SK-N-SH (cell line): ENCODE measurements around the gene RPS3A. TPM values are rescaled to one million over a fixed set of nuclear protein-coding genes. Genes with fewer than 3 reads are reported as not detected.
A peak's percentile ranks its signal among the peaks of the same experiment; 100 is the strongest.

Experiments used
- CTCF ChIA-PET: fragments of 300-600, 350-600 bp; formaldehyde crosslinking; extraction: SDS; loops from one replicate; lab custom pipeline; 2021; lab: Yijun Ruan, JAX
- POLR2A ChIA-PET: fragments of 350-600 bp; sonication (Branson Sonifier 250); formaldehyde crosslinking; extraction: SDS; loops from one replicate; lab custom pipeline; 2020; ENCODE audit warnings: antibody characterized with exemption, inconsistent platforms; lab: Yijun Ruan, JAX
- DNase-seq: peaks from one replicate; pipeline ENCODE4 v3.0.0; 2012
- H2AFZ ChIP-seq: fragments of 200-600 bp; sonication (generic); 2 replicates; pipeline ENCODE4 v1.8.1; 2016; ENCODE audit warnings: antibody characterized with exemption, mild to moderate bottlenecking, low read depth
- H3F3A ChIP-seq: fragments of 200-600 bp; sonication (generic); replicated peaks from 2 replicates; pipeline ENCODE3; 2016; ENCODE audit warnings: antibody characterized with exemption, mild to moderate bottlenecking; ENCODE audit not compliant: insufficient read depth
- H3K27ac ChIP-seq, 2 experiments: fragments of 200-500 bp in 1 of 2; fragments of 200-600 bp in 1 of 2; sonication (Bioruptor generic) in 1 of 2; sonication (generic), shearing (Covaris generic) in 1 of 2; 2 replicates each; pipeline versions ENCODE4 v1.5.1 to v1.6.1; 2014 to 2016; ENCODE audit warnings: low read depth in 2 of 2, inconsistent platforms in 1 of 2, low read length in 1 of 2, mild to moderate bottlenecking in 1 of 2, mixed read lengths in 1 of 2
- H3K27me3 ChIP-seq: fragments of 200-600 bp; sonication (generic), shearing (Covaris generic); 2 replicates; pipeline ENCODE4 v1.6.1; 2016; ENCODE audit warnings: mixed run types; ENCODE audit not compliant: insufficient read depth
- H3K36me3 ChIP-seq, 2 experiments: fragments of 200-500 bp in 1 of 2; fragments of 200-600 bp in 1 of 2; sonication (Bioruptor generic) in 1 of 2; sonication (generic) in 1 of 2; replicated peaks in 1 of 2; 2 replicates each; pipeline versions ENCODE3 to v1.5.1; 2014 to 2016; ENCODE audit warnings: low read length in 1 of 2, mild to moderate bottlenecking in 1 of 2; ENCODE audit not compliant: insufficient read depth in 2 of 2, control insufficient read depth in 1 of 2
- H3K4me1 ChIP-seq, 2 experiments: fragments of 200-500 bp in 1 of 2; fragments of 200-600 bp in 1 of 2; sonication (Bioruptor generic) in 1 of 2; sonication (generic), shearing (Covaris generic) in 1 of 2; 2 replicates each; pipeline versions ENCODE4 v1.5.1 to v1.6.1; 2014 to 2016; ENCODE audit warnings: low read depth in 1 of 2, low read length in 1 of 2, mixed run types in 1 of 2; ENCODE audit not compliant: insufficient read depth in 2 of 2, control insufficient read depth in 1 of 2
- H3K4me2 ChIP-seq: fragments of 200-600 bp; sonication (generic), shearing (Covaris generic); 2 replicates; pipeline ENCODE4 v1.6.1; 2017; ENCODE audit warnings: mixed run types
- H3K4me3 ChIP-seq, 2 experiments: fragments of 200-500 bp in 1 of 2; fragments of 200-600 bp in 1 of 2; sonication (Bioruptor generic) in 1 of 2; sonication (generic), shearing (Covaris generic) in 1 of 2; 2 replicates each; pipeline versions ENCODE4 v1.5.1 to v1.8.1; 2014 to 2016; ENCODE audit warnings: low read depth in 2 of 2, inconsistent platforms in 1 of 2, low read length in 1 of 2, mild to moderate bottlenecking in 1 of 2, mixed read lengths in 1 of 2, moderate library complexity in 1 of 2
- H3K79me2 ChIP-seq: fragments of 200-600 bp; sonication (generic); 2 replicates; pipeline ENCODE4 v1.8.1; 2017; ENCODE audit warnings: mild to moderate bottlenecking; ENCODE audit not compliant: insufficient read depth
- H3K9ac ChIP-seq: fragments of 200-600 bp; sonication (generic); 2 replicates; pipeline ENCODE4 v1.6.1; 2017; ENCODE audit warnings: mixed run types
- H3K9me2 ChIP-seq: fragments of 200-600 bp; sonication (generic); 2 replicates; pipeline ENCODE4 v1.6.1; 2017; ENCODE audit warnings: mixed run types
- H3K9me3 ChIP-seq: fragments of 200-600 bp; sonication (generic); 2 replicates; pipeline ENCODE4 v1.6.1; 2017; ENCODE audit warnings: mixed run types, mild to moderate bottlenecking, moderate library complexity
- H4K20me1 ChIP-seq: fragments of 200-600 bp; sonication (generic); 2 replicates; pipeline ENCODE4 v1.6.1; 2017; ENCODE audit warnings: mild to moderate bottlenecking, mixed run types; ENCODE audit not compliant: insufficient read depth
- EP300 ChIP-seq, 2 experiments: IDR thresholded peaks; 2 replicates each; pipeline versions ENCODE4 v1.4.0 to v1.6.1; 2012; ENCODE audit warnings: borderline replicate concordance in 1 of 2, low read depth in 1 of 2, low read length in 1 of 2
- FOXJ3 ChIP-seq: sonication (generic); formaldehyde crosslinking; IDR thresholded peaks from 2 replicates; pipeline ENCODE4 v1.5.1; 2020; ENCODE audit warnings: mild to moderate bottlenecking, missing genetic modification reagents
- FOXM1 ChIP-seq: IDR thresholded peaks from 2 replicates; pipeline ENCODE4 v1.4.0; 2012; ENCODE audit warnings: low read depth, mild to moderate bottlenecking
- JUND ChIP-seq: IDR thresholded peaks from 2 replicates; pipeline ENCODE4 v1.4.0; 2012
- MEF2A ChIP-seq: IDR thresholded peaks from 2 replicates; pipeline ENCODE4 v1.4.0; 2012; ENCODE audit warnings: low read depth, borderline replicate concordance
- NFIC ChIP-seq: IDR thresholded peaks from 2 replicates; pipeline ENCODE4 v1.4.0; 2012; ENCODE audit warnings: borderline replicate concordance
- PBX3 ChIP-seq: IDR thresholded peaks from 2 replicates; pipeline ENCODE4; 2012
- POLR2AphosphoS5 ChIP-seq: IDR thresholded peaks from 2 replicates; pipeline ENCODE4 v1.6.1; 2012; ENCODE audit warnings: low read depth, low read length
- RAD21 ChIP-seq: IDR thresholded peaks from 2 replicates; pipeline ENCODE4 v1.6.1; 2012; ENCODE audit warnings: mild to moderate bottlenecking, low read length
- RCOR1 ChIP-seq: fragments of 150-350 bp; IDR thresholded peaks from 2 replicates; pipeline ENCODE4 v1.6.1; 2017; ENCODE audit warnings: antibody characterized with exemption, low read length
- ZBTB33 ChIP-seq: IDR thresholded peaks from 2 replicates; pipeline ENCODE4 v1.4.0; 2012; ENCODE audit warnings: low read depth, borderline replicate concordance
- WGBS: methylation state at CpG from one replicate; pipeline ENCODE4 v1.1.6; 2017; ENCODE audit warnings: low lambda C conversion rate; 5-methylcytosine and 5-hydroxymethylcytosine counted together
- polyA plus RNA-seq, 3 experiments: library from polyadenylated mRNA; depleted of rRNA; stranded (reverse); fragments of >200 nt; gene quantifications; 2 replicates each; pipeline ENCODE4 v1.2.3, GENCODE V29; 2012
- TF ChIP-seq, protein P1 (sequence below): fragments of 150-350 bp; IDR thresholded peaks from 2 replicates; pipeline ENCODE4 v1.6.1; 2017; ENCODE audit warnings: antibody characterized with exemption, low read length, low read depth, borderline replicate concordance

Gene RPS3A
- polyA plus RNA-seq, 1 of the 3 experiments (the other 2 are of a cell fraction) = 2,161 TPM

- 2% methylated on average over 3 of the region's 3 CpGs for WGBS
- peak overlapping the region; percentile 83 to 84 for H3K4me3 ChIP-seq
Measured at GRCh38 chr4:151100531-151100930, 1.1 kb downstream of the RPS3A start.

GRCh38 chr4:151103758-151104157 lies 4.3 kb downstream of the RPS3A start:
- DNase-seq = no peak
- Histone ChIP-seq H3K27ac (peak overlapping the region in 1 of 2 experiments; percentile 6; a peak in 1 of 4 replicates), H2AFZ (no peak overlapping the region), H3K9me2 (no peaks in the 10 kb centered on the region), H3K9ac (no peak overlapping the region), H3K9me3 (no peaks in the 10 kb centered on the region), H3K79me2 (peaks cover 50% of the 10 kb centered on the region), H3F3A (peaks cover 51% of the 10 kb centered on the region), H3K27me3 (no peaks in the 10 kb centered on the region), H4K20me1 (peaks cover 47% of the 10 kb centered on the region), H3K4me1 (peaks cover 7 to 10% of the 10 kb centered on the region in 2 experiments; a peak in 2 of 4 replicates)
- ChIA-PET CTCF (interaction anchor here (1.1 to 4.4 kb wide), 2 partner anchors 14 to 1266 kb away, joined by 3 to 22 read pairs; no protein-coding TSS in a partner anchor), POLR2A (no interaction called here)
- WGBS = 94% methylated on average over 2 of the region's 2 CpGs
- TF ChIP-seq NFIC = no peak
- TF ChIP-seq, protein P1, sequence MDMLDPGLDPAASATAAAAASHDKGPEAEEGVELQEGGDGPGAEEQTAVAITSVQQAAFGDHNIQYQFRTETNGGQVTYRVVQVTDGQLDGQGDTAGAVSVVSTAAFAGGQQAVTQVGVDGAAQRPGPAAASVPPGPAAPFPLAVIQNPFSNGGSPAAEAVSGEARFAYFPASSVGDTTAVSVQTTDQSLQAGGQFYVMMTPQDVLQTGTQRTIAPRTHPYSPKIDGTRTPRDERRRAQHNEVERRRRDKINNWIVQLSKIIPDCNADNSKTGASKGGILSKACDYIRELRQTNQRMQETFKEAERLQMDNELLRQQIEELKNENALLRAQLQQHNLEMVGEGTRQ = no peak
- no peak for TF ChIP-seq RAD21
- TF ChIP-seq EP300 (IDR thresholded peaks at IDR 0.05; ENCODE audit: borderline replicate concordance in 1 of 2, low read depth in 1 of 2, low read length in 1 of 2) = no peak
- TF ChIP-seq, all 33 proteins: peak for 0
- Histone ChIP-seq H3K4me3 (no peak overlapping the region), H3K36me3 (peaks cover 54 to 73% of the 10 kb centered on the region in 2 experiments), H3K4me2 (no peak overlapping the region)

More at GRCh38 chr4:151100531-151100930, 1.1 kb downstream of the RPS3A start:
- peak overlapping the region in 1 of 2 experiments; percentile 7; a peak in 1 of 4 replicates for H3K27ac ChIP-seq
- peak overlapping the region; percentile 97 for H3K9ac ChIP-seq
- no peak overlapping the region; the same call in 1 of the 2 replicates for H2AFZ ChIP-seq
- H3K4me2 ChIP-seq = peak overlapping the region; percentile 82
- peaks cover 7 to 10% of the 10 kb centered on the region in 2 experiments; a peak in 2 of 4 replicates for H3K4me1 ChIP-seq
- H3K9me2 ChIP-seq = no peaks in the 10 kb centered on the region
- H3F3A ChIP-seq = peaks cover 34% of the 10 kb centered on the region
- ChIA-PET POLR2A (interaction anchor here (1.2 kb wide), 1 partner anchor 224 kb away, joined by 3 read pairs; no protein-coding TSS in a partner anchor), CTCF (interaction anchor here (0.8 to 2.4 kb wide), 4 partner anchors 17 to 267 kb away, joined by 3 to 9 read pairs (median 4); no protein-coding TSS in a partner anchor)
- no peak for TF ChIP-seq PBX3
- TF ChIP-seq FOXJ3 (CRISPR knock-in tag) = no peak
- TF ChIP-seq JUND = no peak
- no peak for TF ChIP-seq POLR2AphosphoS5
- no peak for TF ChIP-seq RCOR1
- no peak for TF ChIP-seq ZBTB33
- TF ChIP-seq FOXM1 = no peak
- TF ChIP-seq MEF2A = no peak
- DNase-seq = no peak
- H4K20me1 ChIP-seq = peaks cover 45% of the 10 kb centered on the region
- no peaks in the 10 kb centered on the region for H3K9me3 ChIP-seq
- H3K27me3 ChIP-seq = no peaks in the 10 kb centered on the region
- peaks cover 45 to 50% of the 10 kb centered on the region in 2 experiments for H3K36me3 ChIP-seq
- peaks cover 50% of the 10 kb centered on the region for H3K79me2 ChIP-seq
